ENCODE data around the gene HSD3B2. TPM values are rescaled to one million over a fixed set of nuclear protein-coding genes. Genes with fewer than 3 reads are reported as not detected.

The HSD3B2 gene
- total and polyA plus RNA-seq, 2 of the 8 experiments (the other 6 are each of a cell fraction or from before 2014, with no cell fraction given): not detected

GRCh38 chr1:119430486-119430885, 15.5 kb downstream of the HSD3B2 start:
- Histone ChIP-seq H3K4ac (replicated peaks; ENCODE audit: insufficient read length, low read depth, low read length) (no peak overlapping the region), H3K56ac (replicated peaks; ENCODE audit: insufficient read length, low read depth, low read length) (no peak overlapping the region), H2BK5ac (ENCODE audit: low read depth, low read length) (no peak overlapping the region), H3K23me2 (ENCODE audit: low read depth, low read length) (no peaks in the 10 kb centered on the region), H4K20me1 (replicated peaks in 1 of 2; ENCODE audit: control insufficient read depth in 1 of 2, insufficient read depth in 2 of 2, low read length in 2 of 2) (no peaks in the 10 kb centered on the region), H3K4me1 (replicated peaks in 1 of 4; ENCODE audit: control insufficient read depth in 3 of 4, insufficient read depth in 4 of 4, low read length in 3 of 4) (no peaks in the 10 kb centered on the region; a peak in 1 of 7 replicates), H3K27ac (ENCODE audit: low read depth, low read length) (no peak overlapping the region), H3K4me3 (ENCODE audit: extremely low read depth in 1 of 4, insufficient read depth in 2 of 4, low read depth in 3 of 4, low read length in 4 of 4) (no peak overlapping the region), H3K27me3 (replicated peaks in 1 of 4; ENCODE audit: control insufficient read depth in 3 of 4, extremely low read depth in 1 of 4, insufficient read depth in 3 of 4, low read length in 3 of 4) (no peaks in the 10 kb centered on the region), H3K9ac (replicated peaks in 1 of 4; ENCODE audit: extremely low read depth in 1 of 4, low read depth in 3 of 4, low read length in 3 of 4) (no peak overlapping the region), H3K4me2 (ENCODE audit: insufficient read depth in 1 of 2, low read depth in 2 of 2, low read length in 2 of 2) (no peak overlapping the region), H2BK15ac (ENCODE audit: low read length) (no peak overlapping the region), H2AFZ (ENCODE audit: low read length) (no peak overlapping the region), H3K18ac (ENCODE audit: extremely low read depth, low read length) (no peak overlapping the region), H2AK5ac (ENCODE audit: low read depth, low read length) (no peak overlapping the region), H3K79me2 (ENCODE audit: control insufficient read depth in 1 of 2, insufficient read depth in 2 of 2, low read length in 2 of 2) (no peaks in the 10 kb centered on the region), H2BK120ac (replicated peaks; ENCODE audit: low read depth, low read length) (no peak overlapping the region), H2BK12ac (ENCODE audit: low read depth, low read length) (no peak overlapping the region), H3K14ac (ENCODE audit: insufficient read length) (no peak overlapping the region), H3K36me3 (ENCODE audit: control insufficient read depth in 2 of 4, insufficient read depth in 4 of 4, low read length in 3 of 4) (no peaks in the 10 kb centered on the region), H2BK20ac (ENCODE audit: low read length) (no peak overlapping the region), H3K79me1 (ENCODE audit: low read depth, low read length) (no peaks in the 10 kb centered on the region), H4K5ac (ENCODE audit: insufficient read length, low read depth, low read length) (no peak overlapping the region), H3K23ac (ENCODE audit: insufficient read length) (no peak overlapping the region), H4K8ac (ENCODE audit: extremely low read depth, insufficient read depth, low read length) (no peak overlapping the region), H4K91ac (replicated peaks; ENCODE audit: insufficient read length, low read length) (no peak overlapping the region), H3K9me3 (ENCODE audit: insufficient read depth in 2 of 2, low read depth in 1 of 2, low read length in 1 of 2) (no peaks in the 10 kb centered on the region)
- 77% methylated on average over 2 of the region's 2 CpGs; no CpG with 5 or more reads in 1 of the 2 experiments for WGBS, 2 experiments (ENCODE audit: extremely low coverage in 1 of 2, insufficient coverage in 1 of 2, insufficient read length in 1 of 2, insufficient replicate concordance in 2 of 2, low coverage in 1 of 2, low lambda C conversion rate in 2 of 2, missing lambda C conversion rate in 1 of 2)
- DNase-seq (ENCODE audit: low read depth in 1 of 2, low spot score in 2 of 2) (no peak), FAIRE-seq (no peak)
- TF ChIP-seq CHD2 (IDR thresholded peaks at IDR 0.05; ENCODE audit: low read length) (no peak), USF2 (IDR thresholded peaks at IDR 0.05; ENCODE audit: low read length) (no peak), RNF2 (IDR thresholded peaks at IDR 0.05; ENCODE audit: borderline replicate concordance, low read depth, low read length, missing control alignments, poor library complexity, severe bottlenecking) (no peak), POLR2AphosphoS5 (IDR thresholded peaks at IDR 0.05; ENCODE audit: low read depth, low read length) (no peak), JUND (IDR thresholded peaks at IDR 0.05; ENCODE audit: low read length) (no peak), CBX8 (IDR thresholded peaks at IDR 0.05; ENCODE audit: borderline replicate concordance, low read depth, low read length) (no peak), E2F6 (IDR thresholded peaks at IDR 0.05) (no peak)
- POLR2A ChIA-PET (ENCODE audit: partially characterized antibody): no interaction called here
- CTCF ChIA-PET (ENCODE audit: partially characterized antibody): interaction anchor here (0.7 to 1.3 kb wide), 3 partner anchors 10 to 45 kb away, joined by 3 to 9 read pairs (median 3); no protein-coding TSS in a partner anchor

Data from H1 (cell line).